GM15510 (cell line): ENCODE results near the gene DIAPH1.

Experiments
- POLR2A ChIP-seq: IDR thresholded peaks from 3 replicates; pipeline ENCODE4 v1.6.1; 2011; ENCODE audit warnings: borderline replicate concordance; ENCODE audit not compliant: insufficient read length; ENCODE audit errors: extremely low read depth

Gene DIAPH1

GRCh38 chr5:141647242-141647641 lies 28.4 kb upstream of the DIAPH1 start:
- TF ChIP-seq POLR2A = no peak

- TF ChIP-seq POLR2A = no peak
Measured at GRCh38 chr5:141646026-141646425, 27.2 kb upstream of the DIAPH1 start.

- no peak for TF ChIP-seq POLR2A
Measured at GRCh38 chr5:141641634-141642267, 23.0 kb upstream of the DIAPH1 start.

GRCh38 chr5:141640698-141641097 lies 21.9 kb upstream of the DIAPH1 start:
- no peak for TF ChIP-seq POLR2A

GRCh38 chr5:141640051-141640415 lies 21.2 kb upstream of the DIAPH1 start:
- no peak for TF ChIP-seq POLR2A

- no peak for TF ChIP-seq POLR2A
Measured at GRCh38 chr5:141639357-141640050, 20.7 kb upstream of the DIAPH1 start.

GRCh38 chr5:141638771-141639170 lies 20.0 kb upstream of the DIAPH1 start:
- no peak for TF ChIP-seq POLR2A

GRCh38 chr5:141637767-141638419 lies 19.1 kb upstream of the DIAPH1 start:
- no peak for TF ChIP-seq POLR2A

GRCh38 chr5:141637123-141637766 lies 18.4 kb upstream of the DIAPH1 start:
- TF ChIP-seq POLR2A = peak; percentile 9

GRCh38 chr5:141636413-141637122 lies 17.8 kb upstream of the DIAPH1 start, which contains the start of the genes HDAC3 and RELL2:
HDAC3 (minus strand) TSS chr5:141636849; CDS start chr5:141636790, 59 bp downstream.
RELL2 (plus strand) TSS chr5:141636997; CDS start chr5:141638226, 1,229 bp downstream.
- TF ChIP-seq POLR2A = peak; percentile 90

- no peak for TF ChIP-seq POLR2A
Measured at GRCh38 chr5:141636106-141636412, 17.3 kb upstream of the DIAPH1 start.

GRCh38 chr5:141635646-141636045 lies 16.8 kb upstream of the DIAPH1 start:
- TF ChIP-seq POLR2A = no peak

- no peak for TF ChIP-seq POLR2A
Measured at GRCh38 chr5:141634720-141635119, 15.9 kb upstream of the DIAPH1 start.

GRCh38 chr5:141633871-141634561 lies 15.2 kb upstream of the DIAPH1 start:
- no peak for TF ChIP-seq POLR2A

GRCh38 chr5:141632650-141633049 lies 13.8 kb upstream of the DIAPH1 start:
- TF ChIP-seq POLR2A = no peak

GRCh38 chr5:141630570-141631140 lies 11.9 kb upstream of the DIAPH1 start:
- no peak for TF ChIP-seq POLR2A
